Measurements from ENCODE around the gene CALML6. TPM values are rescaled to one million over a fixed set of nuclear protein-coding genes. Genes with fewer than 3 reads are reported as not detected.

Gene CALML6
- total and polyA plus RNA-seq, 2 of the 4 experiments (the other 2 are of a cell fraction): 0.91 TPM; not detected in 1

DNA sequence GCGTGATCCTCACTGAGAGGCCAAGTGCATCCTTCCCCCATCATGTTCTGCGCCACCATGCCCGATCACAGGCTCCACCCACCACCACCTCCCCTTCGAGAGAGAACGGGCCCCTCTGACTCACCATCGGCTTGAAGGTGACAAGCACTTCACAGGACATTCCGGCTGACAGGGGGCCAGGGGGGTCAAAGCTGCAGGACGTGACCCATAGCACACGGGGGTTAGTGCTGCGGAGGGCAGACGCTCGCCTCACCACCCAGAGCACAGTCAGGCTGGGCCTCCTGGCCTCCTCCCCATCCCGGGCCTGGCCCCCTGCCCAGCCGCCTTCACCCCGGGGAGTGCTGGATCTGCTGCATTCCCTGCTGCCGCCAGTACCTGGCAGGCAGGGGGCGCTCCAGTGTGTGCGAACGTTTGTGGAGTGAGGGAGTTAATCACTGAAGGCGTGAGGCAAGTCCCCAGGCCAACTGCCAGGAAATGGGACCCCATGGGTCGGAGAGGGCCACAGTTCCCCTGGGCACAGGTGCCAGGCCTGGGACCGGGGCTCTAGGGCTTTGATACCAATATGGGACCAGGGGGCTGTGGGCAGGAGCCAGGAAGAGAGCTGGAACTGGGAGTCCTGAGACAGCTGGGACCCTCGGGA is 44.9 kb downstream of the CALML6 start (continued):
- no peak for TF ChIP-seq CEBPB (IDR thresholded peaks at IDR 0.05; ENCODE audit: low read depth, low read length)

DNA sequence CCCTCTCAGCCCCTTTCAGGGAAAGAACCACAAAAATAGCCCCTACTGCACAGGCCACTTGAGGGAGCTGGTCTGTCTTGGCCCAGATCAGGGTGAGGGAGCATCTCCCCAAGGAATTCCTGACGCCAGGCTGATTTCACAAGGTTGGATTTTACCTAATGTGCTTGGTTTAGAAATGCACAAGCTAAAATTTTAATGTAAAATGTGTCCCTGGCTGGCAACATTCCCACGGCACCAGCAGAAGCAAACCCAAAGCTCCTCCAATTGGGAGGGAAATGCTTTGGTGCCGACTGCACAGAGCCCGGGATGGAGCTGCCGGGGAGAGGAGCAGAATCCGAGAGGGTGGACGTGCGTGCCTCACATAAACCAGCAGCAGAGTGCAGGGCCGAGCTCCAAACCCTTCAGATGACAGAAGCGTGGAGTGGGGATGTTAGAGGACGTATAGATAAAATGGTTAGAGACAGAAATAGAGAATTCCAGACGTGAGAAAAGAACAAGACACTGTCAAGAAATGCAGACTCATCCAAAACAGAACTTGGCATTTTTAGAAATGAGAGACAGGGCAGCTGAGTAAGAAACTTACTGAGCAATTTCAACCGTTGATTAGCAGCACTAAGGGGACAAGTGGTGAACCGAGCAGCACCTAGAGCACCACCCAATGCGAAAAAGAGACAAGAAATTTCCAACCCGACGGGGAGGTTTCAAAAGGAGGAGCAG is 45.6 kb downstream of the CALML6 start:
- no peaks in the 10 kb centered on the region for H4K20me1 ChIP-seq (ENCODE audit: insufficient read depth, low read length)
- no peak overlapping the region for H4K8ac ChIP-seq (ENCODE audit: low read depth in 2 of 2, low read length in 2 of 2)
- no peak overlapping the region for H2AK5ac ChIP-seq (ENCODE audit: low read depth, low read length)
- no peak overlapping the region for H2BK20ac ChIP-seq (ENCODE audit: low read depth, low read length)
- DNase-seq (no peak), ATAC-seq (ENCODE audit: low read depth) (no peak)
- H3K27ac ChIP-seq (ENCODE audit: insufficient read depth, low read length): no peak overlapping the region
- H2BK120ac ChIP-seq (ENCODE audit: low read depth, low read length): no peak overlapping the region
- H3K9me3 ChIP-seq (ENCODE audit: control insufficient read depth, insufficient read depth, low read length): no peaks in the 10 kb centered on the region
- no TSS peak for BruUV-seq (replicated peaks)
- intact Hi-C loops (cut with micrococcal nuclease) (loop anchor here (5.0 kb wide), 1 partner anchor 87 kb away; no protein-coding TSS in a partner anchor), dilution Hi-C loops (cut with HindIII; ENCODE audit: low sequenced_read_pairs, unreplicated experiment) (no loop called here), in situ Hi-C loops (cut with MboI; ENCODE audit: low sequenced_read_pairs) (loop anchor here (10.0 to 25.0 kb wide), 2 partner anchors 194 to 402 kb away; no protein-coding TSS in a partner anchor)
- H3K23ac ChIP-seq (ENCODE audit: low read depth, low read length): no peak overlapping the region
- no peak overlapping the region for H3K4me2 ChIP-seq (ENCODE audit: low read depth, low read length)
- H2AFZ ChIP-seq (replicated peaks; ENCODE audit: low read length, poor library complexity): no peak overlapping the region
- ChIA-PET POLR2A (ENCODE audit: unreplicated experiment) (interaction anchor here (0.6 kb wide), 1 partner anchor 48 kb away, joined by 3 read pairs; no protein-coding TSS in a partner anchor), CTCF (interaction anchor here (0.6 to 1.3 kb wide), 2 partner anchors 73 to 84 kb away, joined by 6 read pairs; no protein-coding TSS in a partner anchor)
- 60% methylated on average over 1 of the region's 17 CpGs; no CpG with 5 or more reads in 1 of the 2 experiments for WGBS, 2 experiments (ENCODE audit: extremely low coverage in 2 of 2, insufficient read length in 1 of 2)
- no peak overlapping the region for H2BK5ac ChIP-seq (ENCODE audit: low read depth, low read length, poor library complexity, severe bottlenecking)
- no peak overlapping the region for H3K4me3 ChIP-seq (ENCODE audit: insufficient read depth, low read depth, low read length)
- H4K91ac ChIP-seq (ENCODE audit: insufficient read depth, low read depth, low read length): no peak overlapping the region
- peaks cover 2% of the 10 kb centered on the region; the same call in 1 of the 2 replicates for H3K4me1 ChIP-seq (ENCODE audit: control insufficient read depth, insufficient read depth, low read length)
- H2BK15ac ChIP-seq (ENCODE audit: low read depth, low read length): no peak overlapping the region
- peak overlapping the region; percentile 51 for H2AK9ac ChIP-seq (replicated peaks; ENCODE audit: low read depth, low read length, poor library complexity)
- no peak overlapping the region for H3K18ac ChIP-seq (ENCODE audit: low read depth, low read length)
- no peak overlapping the region for H3K14ac ChIP-seq (replicated peaks; ENCODE audit: low read depth, low read length)
- H3K9ac ChIP-seq (ENCODE audit: low read depth, low read length): no peak overlapping the region
- H3K27me3 ChIP-seq (ENCODE audit: control insufficient read depth, insufficient read depth, low read length): peaks cover 42% of the 10 kb centered on the region
- no peaks in the 10 kb centered on the region for H3K9me1 ChIP-seq (ENCODE audit: insufficient read depth, low read length)
- no peak overlapping the region for H3K4ac ChIP-seq (ENCODE audit: low read depth, low read length)
- no peak overlapping the region for H4K5ac ChIP-seq (ENCODE audit: low read depth, low read length)
- TF ChIP-seq, protein P1, sequence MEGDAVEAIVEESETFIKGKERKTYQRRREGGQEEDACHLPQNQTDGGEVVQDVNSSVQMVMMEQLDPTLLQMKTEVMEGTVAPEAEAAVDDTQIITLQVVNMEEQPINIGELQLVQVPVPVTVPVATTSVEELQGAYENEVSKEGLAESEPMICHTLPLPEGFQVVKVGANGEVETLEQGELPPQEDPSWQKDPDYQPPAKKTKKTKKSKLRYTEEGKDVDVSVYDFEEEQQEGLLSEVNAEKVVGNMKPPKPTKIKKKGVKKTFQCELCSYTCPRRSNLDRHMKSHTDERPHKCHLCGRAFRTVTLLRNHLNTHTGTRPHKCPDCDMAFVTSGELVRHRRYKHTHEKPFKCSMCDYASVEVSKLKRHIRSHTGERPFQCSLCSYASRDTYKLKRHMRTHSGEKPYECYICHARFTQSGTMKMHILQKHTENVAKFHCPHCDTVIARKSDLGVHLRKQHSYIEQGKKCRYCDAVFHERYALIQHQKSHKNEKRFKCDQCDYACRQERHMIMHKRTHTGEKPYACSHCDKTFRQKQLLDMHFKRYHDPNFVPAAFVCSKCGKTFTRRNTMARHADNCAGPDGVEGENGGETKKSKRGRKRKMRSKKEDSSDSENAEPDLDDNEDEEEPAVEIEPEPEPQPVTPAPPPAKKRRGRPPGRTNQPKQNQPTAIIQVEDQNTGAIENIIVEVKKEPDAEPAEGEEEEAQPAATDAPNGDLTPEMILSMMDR (conservative IDR thresholded peaks at IDR 0.05; ENCODE audit: low read depth, low read length): no peak
- TF ChIP-seq, protein P2, sequence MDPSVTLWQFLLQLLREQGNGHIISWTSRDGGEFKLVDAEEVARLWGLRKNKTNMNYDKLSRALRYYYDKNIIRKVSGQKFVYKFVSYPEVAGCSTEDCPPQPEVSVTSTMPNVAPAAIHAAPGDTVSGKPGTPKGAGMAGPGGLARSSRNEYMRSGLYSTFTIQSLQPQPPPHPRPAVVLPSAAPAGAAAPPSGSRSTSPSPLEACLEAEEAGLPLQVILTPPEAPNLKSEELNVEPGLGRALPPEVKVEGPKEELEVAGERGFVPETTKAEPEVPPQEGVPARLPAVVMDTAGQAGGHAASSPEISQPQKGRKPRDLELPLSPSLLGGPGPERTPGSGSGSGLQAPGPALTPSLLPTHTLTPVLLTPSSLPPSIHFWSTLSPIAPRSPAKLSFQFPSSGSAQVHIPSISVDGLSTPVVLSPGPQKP (IDR thresholded peaks at IDR 0.05; ENCODE audit: borderline replicate concordance, low read depth, low read length): no peak
- no peak for TF ChIP-seq SMC3 (IDR thresholded peaks at IDR 0.05; ENCODE audit: low read depth, low read length)
- TF ChIP-seq, protein P3, sequence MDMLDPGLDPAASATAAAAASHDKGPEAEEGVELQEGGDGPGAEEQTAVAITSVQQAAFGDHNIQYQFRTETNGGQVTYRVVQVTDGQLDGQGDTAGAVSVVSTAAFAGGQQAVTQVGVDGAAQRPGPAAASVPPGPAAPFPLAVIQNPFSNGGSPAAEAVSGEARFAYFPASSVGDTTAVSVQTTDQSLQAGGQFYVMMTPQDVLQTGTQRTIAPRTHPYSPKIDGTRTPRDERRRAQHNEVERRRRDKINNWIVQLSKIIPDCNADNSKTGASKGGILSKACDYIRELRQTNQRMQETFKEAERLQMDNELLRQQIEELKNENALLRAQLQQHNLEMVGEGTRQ (IDR thresholded peaks at IDR 0.05; ENCODE audit: low read depth, low read length): no peak
- H3K79me1 ChIP-seq (ENCODE audit: low read depth in 1 of 2, low read length in 2 of 2): no peaks in the 10 kb centered on the region
- no peaks in the 10 kb centered on the region for H3K36me3 ChIP-seq (ENCODE audit: control insufficient read depth, insufficient read depth, low read length)
- no peak overlapping the region for H3K56ac ChIP-seq (ENCODE audit: extremely low read depth, insufficient read depth, low read length)

All from IMR-90 (cell line).